Measurements from ENCODE around the gene HOXC9. TPM values are rescaled to one million over a fixed set of nuclear protein-coding genes. Genes with fewer than 3 reads are reported as not detected.

HOXC9 gene
- total RNA-seq, 1 experiment from 2014 or later = not detected

- Histone ChIP-seq H4K8ac (replicated peaks; ENCODE audit: insufficient read length, low read depth, low read length) (no peak overlapping the region), H2AK5ac (ENCODE audit: insufficient read length, low read length) (no peak overlapping the region), H3K18ac (ENCODE audit: insufficient read length, low read depth, low read length) (no peak overlapping the region), H2BK5ac (ENCODE audit: insufficient read length, low read length) (no peak overlapping the region), H3K27ac (ENCODE audit: insufficient read length, low read depth, low read length) (no peak overlapping the region), H3K4me2 (ENCODE audit: insufficient read depth, insufficient read length, low read length) (no peak overlapping the region), H2BK120ac (ENCODE audit: low read depth, low read length, poor library complexity, severe bottlenecking) (no peak overlapping the region), H2AFZ (ENCODE audit: low read length) (no peak overlapping the region), H3K27me3 (ENCODE audit: insufficient read depth, low read length) (peaks cover 100% of the 10 kb centered on the region), H3T11ph (ENCODE audit: low read length) (no peak overlapping the region), H4K91ac (ENCODE audit: insufficient read length, low read depth, low read length) (no peak overlapping the region), H3K14ac (ENCODE audit: insufficient read depth, low read length) (no peak overlapping the region), H2BK20ac (ENCODE audit: low read depth, low read length, poor library complexity, severe bottlenecking) (no peak overlapping the region), H3K79me2 (ENCODE audit: insufficient read depth, low read length) (no peaks in the 10 kb centered on the region), H3K4ac (ENCODE audit: low read depth, low read length) (no peak overlapping the region), H2BK12ac (ENCODE audit: insufficient read length, low read depth, low read length) (no peak overlapping the region), H3K56ac (ENCODE audit: insufficient read length, low read depth, low read length) (no peak overlapping the region), H3K4me1 (ENCODE audit: insufficient read depth, low read length) (no peaks in the 10 kb centered on the region), H3K23ac (ENCODE audit: insufficient read length, low read depth, low read length) (no peak overlapping the region), H3K9ac (ENCODE audit: extremely low read depth, insufficient read length, low read length) (no peak overlapping the region), H3K23me2 (ENCODE audit: insufficient read length, low read depth, low read length, poor library complexity, severe bottlenecking) (no peaks in the 10 kb centered on the region), H3K79me1 (ENCODE audit: insufficient read depth, low read depth, low read length, poor library complexity, severe bottlenecking) (no peaks in the 10 kb centered on the region), H4K5ac (ENCODE audit: insufficient read length, low read depth, low read length) (no peak overlapping the region), H4K20me1 (ENCODE audit: control insufficient read depth, insufficient read depth, insufficient read length) (no peaks in the 10 kb centered on the region), H3K9me3 (ENCODE audit: control insufficient read depth, low read depth, low read length) (no peaks in the 10 kb centered on the region), H2BK15ac (ENCODE audit: low read depth, low read length) (no peak overlapping the region)
- peaks cover 2 to 5% of the 10 kb centered on the region in 2 experiments; a peak in 4 of 5 replicates for H3K9me3 Mint-ChIP-seq
- peaks cover 7 to 18% of the 10 kb centered on the region in 2 experiments for H3K4me1 Mint-ChIP-seq
- no peak overlapping the region for H3K27ac Mint-ChIP-seq
- no peaks in the 10 kb centered on the region for H3K36me3 Mint-ChIP-seq (ENCODE audit: insufficient read depth in 1 of 3, low read depth in 3 of 3)
- peaks cover 100% of the 10 kb centered on the region for H3K27me3 Mint-ChIP-seq (ENCODE audit: low read depth)
- no peak for TF ChIP-seq CTCF (conservative IDR thresholded peaks at IDR 0.05)
- no CpG with 5 or more reads among the region's 17 CpGs for WGBS (ENCODE audit: extremely low coverage, insufficient read length, low lambda C conversion rate)
- DNase-seq = no peak
- no peak overlapping the region for H3K4me3 Mint-ChIP-seq
These were observed 24.2 kb downstream of the HOXC9 start for GRCh38 chr12:54024127-54024526.
